Activated CD8-positive, alpha-beta T cell treated with anti-CD3 and anti-CD28 coated beads for 36 hours (primary cell): Measurements from ENCODE around the gene PPA2. TPM values are rescaled to one million over a fixed set of nuclear protein-coding genes. Genes with fewer than 3 reads are reported as not detected.

Experiments used
- ATAC-seq: fragments of 200-7000 bp; cut with Tn5 transposase; one replicate; pipeline ENCODE4 v1.10.0; 2021; ENCODE audit warnings: mild to moderate bottlenecking, moderate library complexity
- CTCF ChIA-PET: fragments of 350-600 bp; sonication (Branson Sonifier 250); formaldehyde crosslinking; loops from one replicate; lab custom pipeline; 2021; ENCODE audit warnings: antibody characterized with exemption; lab: Charles Lee
- POLR2A ChIA-PET: fragments of 350-600 bp; sonication (Branson Sonifier 250); formaldehyde crosslinking; loops from one replicate; lab custom pipeline; 2021; ENCODE audit warnings: antibody characterized with exemption; lab: Charles Lee
- DNase-seq: peaks from one replicate; pipeline ENCODE4 v3.0.0-alpha.2; 2020
- H3K27ac Mint-ChIP-seq: one replicate; pipeline ENCODE4 v1.8.0; 2021; ENCODE audit warnings: mild to moderate bottlenecking, mixed read lengths
- H3K27me3 Mint-ChIP-seq: one replicate; pipeline ENCODE4 v1.8.0; 2021; ENCODE audit warnings: mixed read lengths
- H3K36me3 Mint-ChIP-seq: one replicate; pipeline ENCODE4 v1.8.0; 2021; ENCODE audit warnings: low read depth, mixed read lengths
- H3K4me1 Mint-ChIP-seq: one replicate; pipeline ENCODE4 v1.8.0; 2021; ENCODE audit warnings: low read depth, mixed read lengths
- H3K4me3 Mint-ChIP-seq: one replicate; pipeline ENCODE4 v1.8.0; 2021; ENCODE audit warnings: mild to moderate bottlenecking, moderate library complexity, mixed read lengths
- H3K9me3 Mint-ChIP-seq: one replicate; pipeline ENCODE4 v1.8.0; 2021; ENCODE audit warnings: mixed read lengths
- intact Hi-C: fragments of 100-400 bp; cut with micrococcal nuclease; formaldehyde crosslinking; loops from one replicate; pipeline ENCODE4 v1.10.0; 2022
- total RNA-seq, 2 experiments: library from RNA; stranded (reverse); gene quantifications; one replicate each; pipeline ENCODE4 v1.2.3, GENCODE V29; 2021
- TF ChIP-seq, protein P1 (sequence below): fragments of 200-600 bp; IDR thresholded peaks from one replicate; pipeline ENCODE4 v1.8.0; 2022; ENCODE audit warnings: antibody characterized with exemption, mild to moderate bottlenecking

The PPA2 gene
- total RNA-seq, 2 experiments from 2014 or later: 114 to 117 TPM

DNA sequence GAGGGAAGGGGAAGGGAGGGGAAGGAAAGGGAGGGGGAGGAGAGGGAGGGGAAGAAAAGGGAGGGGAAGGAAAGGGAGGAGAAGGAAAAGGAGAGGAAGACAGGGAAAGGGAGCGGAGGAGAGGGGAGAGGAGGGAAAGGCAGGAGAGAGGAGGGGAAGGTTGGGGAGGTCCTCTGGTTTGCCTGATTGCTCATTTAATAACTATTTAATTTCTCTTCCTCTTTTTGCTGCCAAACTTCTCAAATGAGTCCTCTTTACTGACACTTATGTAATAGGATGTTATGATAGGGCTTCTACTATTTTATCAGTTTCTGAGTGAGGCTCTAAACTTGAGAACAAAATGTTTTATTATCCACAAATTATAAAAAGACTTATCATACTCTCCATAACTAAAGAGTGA, 35.4 kb upstream of the PPA2 start:
- Mint-ChIP-seq H3K4me3 (no peak overlapping the region), H3K27ac (no peak overlapping the region), H3K4me1 (no peaks in the 10 kb centered on the region), H3K27me3 (peaks cover 1% of the 10 kb centered on the region), H3K9me3 (no peaks in the 10 kb centered on the region), H3K36me3 (no peaks in the 10 kb centered on the region)
- intact Hi-C loops: no loop called here
- ATAC-seq (no peak), DNase-seq (no peak)
- POLR2A ChIA-PET: no interaction called here
- TF ChIP-seq, protein P1, sequence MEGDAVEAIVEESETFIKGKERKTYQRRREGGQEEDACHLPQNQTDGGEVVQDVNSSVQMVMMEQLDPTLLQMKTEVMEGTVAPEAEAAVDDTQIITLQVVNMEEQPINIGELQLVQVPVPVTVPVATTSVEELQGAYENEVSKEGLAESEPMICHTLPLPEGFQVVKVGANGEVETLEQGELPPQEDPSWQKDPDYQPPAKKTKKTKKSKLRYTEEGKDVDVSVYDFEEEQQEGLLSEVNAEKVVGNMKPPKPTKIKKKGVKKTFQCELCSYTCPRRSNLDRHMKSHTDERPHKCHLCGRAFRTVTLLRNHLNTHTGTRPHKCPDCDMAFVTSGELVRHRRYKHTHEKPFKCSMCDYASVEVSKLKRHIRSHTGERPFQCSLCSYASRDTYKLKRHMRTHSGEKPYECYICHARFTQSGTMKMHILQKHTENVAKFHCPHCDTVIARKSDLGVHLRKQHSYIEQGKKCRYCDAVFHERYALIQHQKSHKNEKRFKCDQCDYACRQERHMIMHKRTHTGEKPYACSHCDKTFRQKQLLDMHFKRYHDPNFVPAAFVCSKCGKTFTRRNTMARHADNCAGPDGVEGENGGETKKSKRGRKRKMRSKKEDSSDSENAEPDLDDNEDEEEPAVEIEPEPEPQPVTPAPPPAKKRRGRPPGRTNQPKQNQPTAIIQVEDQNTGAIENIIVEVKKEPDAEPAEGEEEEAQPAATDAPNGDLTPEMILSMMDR: no peak
- CTCF ChIA-PET: no interaction called here

DNA sequence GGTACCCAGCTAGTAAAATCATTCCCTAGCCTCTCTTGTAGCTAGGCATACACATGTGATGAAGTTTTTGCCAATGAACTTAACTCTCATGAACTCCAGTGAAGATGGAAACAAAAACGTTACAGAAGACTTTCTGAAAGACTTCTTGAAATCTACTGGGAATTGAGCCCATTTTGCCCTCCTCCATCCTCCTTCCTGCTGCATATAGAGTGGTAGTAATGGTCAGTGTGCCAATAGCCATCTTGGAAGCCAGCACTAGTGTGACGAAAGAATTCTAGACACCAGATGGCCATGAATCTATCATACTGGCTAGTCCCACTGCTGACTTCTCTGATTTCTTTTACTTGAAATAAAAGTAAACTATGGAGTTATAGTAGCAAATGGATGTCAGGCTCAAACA, 30.9 kb upstream of the PPA2 start:
- Mint-ChIP-seq H3K4me3 (no peak overlapping the region), H3K36me3 (no peaks in the 10 kb centered on the region), H3K27me3 (peaks cover 2% of the 10 kb centered on the region), H3K9me3 (no peaks in the 10 kb centered on the region), H3K27ac (no peak overlapping the region), H3K4me1 (no peaks in the 10 kb centered on the region)
- intact Hi-C loops: no loop called here
- TF ChIP-seq, protein P1: no peak
- no peak for ATAC-seq
- DNase-seq: no peak
- ChIA-PET POLR2A (no interaction called here), CTCF (interaction anchor here (0.6 to 0.8 kb wide), 2 partner anchors 162 to 1762 kb away, joined by 3 read pairs; no protein-coding TSS in a partner anchor)

DNA sequence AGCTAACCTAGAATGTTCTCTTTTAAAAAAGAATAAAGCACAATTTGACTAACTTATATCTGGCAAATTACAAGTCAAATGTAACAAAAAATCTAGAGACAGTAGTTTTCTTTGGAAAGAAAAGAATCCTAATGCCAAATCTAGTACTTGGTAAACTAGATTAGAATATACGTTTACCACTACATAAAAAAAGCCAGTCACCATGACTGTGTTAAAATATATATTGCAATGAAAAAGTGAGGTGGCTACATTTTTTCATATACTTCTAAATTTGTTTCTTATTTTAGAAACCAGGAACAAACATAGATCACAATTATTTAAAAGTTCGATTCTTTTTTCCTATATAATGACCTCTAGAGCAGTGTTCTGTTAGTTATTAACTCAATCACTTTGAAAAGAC, 29.6 kb upstream of the PPA2 start:
- H3K36me3 Mint-ChIP-seq: no peaks in the 10 kb centered on the region
- ATAC-seq (no peak), DNase-seq (no peak)
- no peak overlapping the region for H3K4me3 Mint-ChIP-seq
- POLR2A ChIA-PET: no interaction called here
- H3K9me3 Mint-ChIP-seq: no peaks in the 10 kb centered on the region
- TF ChIP-seq, protein P1: no peak
- CTCF ChIA-PET: no interaction called here
- intact Hi-C loops: no loop called here
- H3K4me1 Mint-ChIP-seq: no peaks in the 10 kb centered on the region
- H3K27ac Mint-ChIP-seq: no peak overlapping the region
- H3K27me3 Mint-ChIP-seq: peaks cover 4% of the 10 kb centered on the region

DNA sequence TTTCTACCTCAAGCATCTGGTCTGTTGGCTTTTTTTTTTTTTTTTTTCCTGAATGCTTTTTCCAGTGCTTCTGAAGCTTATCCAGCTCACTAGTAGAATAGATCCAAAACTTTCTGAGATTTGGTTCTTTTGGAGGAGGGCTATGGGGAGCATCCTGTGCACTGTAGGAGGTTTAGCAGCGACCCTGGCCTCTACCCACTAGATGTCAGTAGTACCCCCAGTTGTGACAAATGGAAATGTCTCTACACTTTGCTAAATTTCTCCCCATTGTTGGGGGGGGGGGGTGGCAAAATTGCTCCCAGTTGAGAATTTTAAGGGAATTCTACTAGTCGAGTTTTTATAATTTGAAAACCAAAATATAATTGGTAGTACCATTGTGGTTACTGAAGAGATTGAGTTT, 23.0 kb upstream of the PPA2 start:
- Mint-ChIP-seq H3K36me3 (no peaks in the 10 kb centered on the region), H3K4me3 (no peak overlapping the region), H3K4me1 (no peaks in the 10 kb centered on the region), H3K9me3 (no peaks in the 10 kb centered on the region), H3K27me3 (peaks cover 26% of the 10 kb centered on the region), H3K27ac (no peak overlapping the region)
- CTCF ChIA-PET: interaction anchor here (1.2 kb wide), 1 partner anchor 22 kb away, joined by 3 read pairs; no protein-coding TSS in a partner anchor
- DNase-seq (no peak), ATAC-seq (no peak)
- TF ChIP-seq, protein P1: no peak
- intact Hi-C loops: no loop called here
- POLR2A ChIA-PET: no interaction called here

DNA sequence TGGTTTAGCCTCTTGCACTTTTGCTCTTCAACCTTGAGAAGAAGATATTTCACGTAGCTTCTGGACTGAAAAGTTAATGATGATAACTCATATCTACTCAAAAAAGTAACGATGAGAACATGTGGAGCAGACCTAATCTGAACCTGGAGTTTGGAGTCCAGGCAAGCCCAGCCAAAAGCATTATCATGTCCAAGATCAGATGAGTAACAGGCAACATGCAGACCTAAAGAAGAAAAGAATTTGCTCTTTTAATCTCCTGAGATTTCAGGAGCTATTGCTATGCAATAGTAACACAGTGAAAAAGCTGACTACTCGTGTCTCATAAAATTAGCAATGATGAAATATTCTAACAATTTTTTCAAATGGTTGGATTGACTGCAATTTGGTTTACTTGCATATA, 21.8 kb upstream of the PPA2 start:
- Mint-ChIP-seq H3K27ac (no peak overlapping the region), H3K27me3 (peaks cover 24% of the 10 kb centered on the region), H3K4me1 (no peaks in the 10 kb centered on the region), H3K9me3 (no peaks in the 10 kb centered on the region), H3K4me3 (no peak overlapping the region), H3K36me3 (no peaks in the 10 kb centered on the region)
- DNase-seq: no peak
- intact Hi-C loops: no loop called here
- ATAC-seq: no peak
- POLR2A ChIA-PET: no interaction called here
- TF ChIP-seq, protein P1: no peak
- CTCF ChIA-PET: interaction anchor here (1.3 kb wide), 1 partner anchor 25 kb away, joined by 4 read pairs; no protein-coding TSS in a partner anchor
